Memory B cell (primary cell): ENCODE results near the gene CEP164.
"Not testable (repeated sequence)": the region's sequence is repeated elsewhere in the genome, so short reads cannot be mapped to it uniquely, and the experiment has no call there.

ENCODE experiments used
- ATAC-seq: fragments of 150-1000 bp; cut with Tn5 transposase; 2 replicates; pipeline ENCODE4 v1.10.0; 2021; ENCODE audit warnings: low read depth, mild to moderate bottlenecking, moderate library complexity
- DNase-seq, 2 donors: peaks; one replicate each; pipeline ENCODE4 v3.0.0; 2022; ENCODE audit warnings: low spot score in 2 of 2
- H3K27ac Mint-ChIP-seq: one replicate; pipeline ENCODE4 v1.8.0; 2022; ENCODE audit warnings: mild to moderate bottlenecking, moderate library complexity, mixed read lengths
- H3K27me3 Mint-ChIP-seq: one replicate; pipeline ENCODE4 v1.8.0; 2022; ENCODE audit warnings: mixed read lengths
- H3K36me3 Mint-ChIP-seq: one replicate; pipeline ENCODE4 v1.8.0; 2022; ENCODE audit warnings: mild to moderate bottlenecking, mixed read lengths
- H3K4me1 Mint-ChIP-seq: one replicate; pipeline ENCODE4 v1.8.0; 2022; ENCODE audit warnings: mixed read lengths
- H3K4me3 Mint-ChIP-seq: one replicate; pipeline ENCODE4 v1.8.0; 2022; ENCODE audit warnings: mild to moderate bottlenecking, moderate library complexity, mixed read lengths
- H3K9me3 Mint-ChIP-seq: one replicate; pipeline ENCODE4 v1.8.0; 2022; ENCODE audit warnings: mixed read lengths

The CEP164 gene

DNA sequence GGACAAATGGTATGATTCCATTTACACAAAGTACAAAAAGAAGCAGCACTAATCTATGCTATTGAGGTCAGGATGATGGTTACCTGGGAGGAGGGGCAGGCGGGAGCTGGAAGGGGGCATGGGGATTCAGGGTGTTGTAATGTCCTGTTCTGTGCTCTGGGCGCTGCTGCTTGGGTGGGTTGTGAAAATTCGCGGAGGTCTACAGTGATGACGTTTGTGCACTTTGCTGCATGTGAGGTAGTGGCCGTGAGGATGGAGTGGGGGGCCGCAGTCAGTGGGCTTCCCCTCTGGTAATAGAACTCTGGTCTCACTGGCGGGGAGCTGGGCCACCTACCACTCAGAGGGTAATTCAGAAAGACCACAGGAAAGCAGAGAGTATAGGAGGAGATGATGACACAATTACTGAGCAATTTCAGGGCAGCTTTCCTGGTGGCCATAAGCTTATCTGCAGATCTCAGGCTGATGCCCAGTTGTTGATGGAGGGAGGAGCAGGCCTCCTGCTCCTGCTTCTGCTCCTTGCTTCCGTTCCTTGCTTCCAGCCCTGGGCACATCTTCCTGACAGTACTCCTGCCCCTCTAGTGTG lies 121.5 kb downstream of the CEP164 start:
- DNase-seq (no peak), ATAC-seq (no peak)
- Mint-ChIP-seq H3K27me3 (peaks cover 5% of the 10 kb centered on the region), H3K9me3 (peaks cover 11% of the 10 kb centered on the region), H3K36me3 (peaks cover 4% of the 10 kb centered on the region), H3K4me1 (no peaks in the 10 kb centered on the region), H3K4me3 (no peak overlapping the region), H3K27ac (no peak overlapping the region)

DNA sequence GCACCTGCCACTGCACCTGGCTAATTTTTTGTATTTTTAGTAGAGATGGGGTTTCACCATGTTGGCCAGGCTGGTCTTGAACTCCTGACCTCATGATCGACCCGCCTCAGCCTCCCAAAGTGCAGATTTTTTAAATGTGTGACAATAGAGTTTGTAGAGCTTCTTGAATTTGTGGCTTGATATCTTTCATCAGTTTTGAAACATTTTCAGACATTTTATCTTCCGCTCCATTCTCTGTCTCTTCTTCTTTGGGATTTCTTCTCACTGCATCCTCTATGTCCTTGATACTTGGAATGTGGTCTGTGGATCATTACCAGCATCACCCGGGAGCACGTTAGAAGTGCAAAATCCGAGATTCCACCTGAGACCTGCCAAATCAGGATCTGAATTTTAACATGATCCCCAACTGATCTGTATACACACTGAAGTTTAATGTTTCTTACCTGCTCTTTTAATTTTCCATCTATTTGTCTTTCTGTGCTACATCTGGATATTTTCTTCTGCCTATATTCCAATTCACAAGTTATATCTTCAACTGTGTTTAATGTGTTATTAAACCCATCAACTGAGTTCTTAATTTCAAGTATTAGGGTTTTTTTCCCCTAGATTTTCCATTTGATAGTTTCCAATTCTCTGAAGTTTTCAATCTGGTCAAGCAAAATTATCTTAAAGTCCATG lies 126.4 kb downstream of the CEP164 start:
- DNase-seq (no peak), ATAC-seq (no peak)
- peaks cover 7% of the 10 kb centered on the region for H3K36me3 Mint-ChIP-seq
- H3K9me3 Mint-ChIP-seq: peaks cover 11% of the 10 kb centered on the region
- H3K4me1 Mint-ChIP-seq: no peaks in the 10 kb centered on the region
- peaks cover 7% of the 10 kb centered on the region for H3K27me3 Mint-ChIP-seq
- H3K4me3 Mint-ChIP-seq: no peak overlapping the region
- no peak overlapping the region for H3K27ac Mint-ChIP-seq

DNA sequence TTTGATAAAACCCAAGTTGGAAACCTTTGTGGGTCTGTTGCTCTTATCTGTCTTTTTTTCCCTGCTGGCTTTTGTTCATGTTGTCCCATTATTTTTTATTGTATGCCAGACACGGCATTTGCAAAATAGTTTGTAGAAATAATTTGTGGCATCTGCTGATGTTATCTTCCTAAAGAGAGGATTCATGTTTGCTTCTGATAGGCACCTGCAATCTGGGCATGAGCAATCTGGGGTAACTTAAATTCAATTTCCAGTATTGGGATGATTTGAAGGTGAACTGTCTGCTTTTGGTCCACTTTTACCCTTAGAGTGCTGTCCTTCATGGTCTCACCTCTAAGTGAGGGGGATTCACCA lies 126.9 kb downstream of the CEP164 start:
- peaks cover 8% of the 10 kb centered on the region for H3K27me3 Mint-ChIP-seq
- DNase-seq: no peak
- no peaks in the 10 kb centered on the region for H3K4me1 Mint-ChIP-seq
- H3K36me3 Mint-ChIP-seq: peaks cover 7% of the 10 kb centered on the region
- H3K27ac Mint-ChIP-seq: no peak overlapping the region
- ATAC-seq: no peak
- H3K4me3 Mint-ChIP-seq: no peak overlapping the region
- H3K9me3 Mint-ChIP-seq: peaks cover 11% of the 10 kb centered on the region

DNA sequence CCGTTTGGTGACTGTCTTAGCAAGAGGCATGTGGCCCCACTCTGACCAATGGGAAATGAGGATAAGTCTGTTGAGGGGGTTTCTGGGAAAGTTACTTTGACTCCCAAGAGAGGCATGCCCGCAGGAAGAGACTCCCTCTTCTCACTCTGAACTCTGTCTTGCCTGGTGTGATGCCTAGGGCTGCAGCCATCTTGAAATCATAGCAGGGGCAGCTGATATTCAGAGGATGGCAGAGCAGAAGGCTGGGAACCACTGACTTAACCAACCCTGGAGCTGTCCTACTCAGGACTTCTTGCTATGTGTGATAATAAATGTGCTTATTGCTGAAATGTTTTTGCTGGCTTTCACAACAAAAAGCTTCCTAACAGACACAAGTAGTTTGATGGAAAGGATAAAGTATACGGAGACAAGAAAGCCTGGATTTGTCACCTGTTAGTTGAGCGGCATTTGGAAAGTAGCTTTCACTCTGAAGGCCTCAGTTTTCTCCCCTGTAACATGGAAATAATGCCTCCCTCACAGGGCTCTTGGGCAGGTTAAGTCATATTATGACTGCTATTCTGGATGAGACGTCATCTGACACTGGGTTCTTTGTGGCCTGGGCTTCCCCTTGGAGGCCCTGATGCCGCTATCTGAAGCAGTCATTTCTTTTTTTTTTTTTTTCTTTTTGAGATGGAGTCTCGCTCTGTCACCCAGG lies 128.5 kb downstream of the CEP164 start:
- DNase-seq (no peak), ATAC-seq (peak; percentile 82)
- H3K4me1 Mint-ChIP-seq: no peaks in the 10 kb centered on the region
- H3K9me3 Mint-ChIP-seq: peaks cover 11% of the 10 kb centered on the region
- peak overlapping the region; percentile 5 for H3K27ac Mint-ChIP-seq
- no peak overlapping the region for H3K4me3 Mint-ChIP-seq
- H3K27me3 Mint-ChIP-seq: peaks cover 8% of the 10 kb centered on the region
- peaks cover 7% of the 10 kb centered on the region for H3K36me3 Mint-ChIP-seq

DNA sequence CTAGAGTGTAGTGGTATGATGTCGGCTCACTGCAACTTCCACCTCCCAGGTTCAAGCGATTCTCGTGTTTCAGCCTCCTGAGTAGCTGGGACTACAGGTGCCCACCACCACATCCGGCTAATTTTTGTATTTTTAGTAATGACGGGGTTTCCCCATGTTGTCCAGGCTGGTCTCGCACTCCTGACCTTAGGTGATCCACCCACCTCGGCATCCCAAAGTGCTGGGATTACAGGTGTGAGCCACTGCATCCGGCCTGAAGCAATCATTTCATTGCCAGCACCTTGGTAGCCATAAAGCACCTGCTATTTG lies 129.0 kb downstream of the CEP164 start:
- not testable (repeated sequence) for H3K27ac Mint-ChIP-seq, H3K27me3 Mint-ChIP-seq, H3K4me1 Mint-ChIP-seq, H3K36me3 Mint-ChIP-seq, DNase-seq, ATAC-seq, H3K4me3 Mint-ChIP-seq
- peaks cover 11% of the 10 kb centered on the region for H3K9me3 Mint-ChIP-seq

DNA sequence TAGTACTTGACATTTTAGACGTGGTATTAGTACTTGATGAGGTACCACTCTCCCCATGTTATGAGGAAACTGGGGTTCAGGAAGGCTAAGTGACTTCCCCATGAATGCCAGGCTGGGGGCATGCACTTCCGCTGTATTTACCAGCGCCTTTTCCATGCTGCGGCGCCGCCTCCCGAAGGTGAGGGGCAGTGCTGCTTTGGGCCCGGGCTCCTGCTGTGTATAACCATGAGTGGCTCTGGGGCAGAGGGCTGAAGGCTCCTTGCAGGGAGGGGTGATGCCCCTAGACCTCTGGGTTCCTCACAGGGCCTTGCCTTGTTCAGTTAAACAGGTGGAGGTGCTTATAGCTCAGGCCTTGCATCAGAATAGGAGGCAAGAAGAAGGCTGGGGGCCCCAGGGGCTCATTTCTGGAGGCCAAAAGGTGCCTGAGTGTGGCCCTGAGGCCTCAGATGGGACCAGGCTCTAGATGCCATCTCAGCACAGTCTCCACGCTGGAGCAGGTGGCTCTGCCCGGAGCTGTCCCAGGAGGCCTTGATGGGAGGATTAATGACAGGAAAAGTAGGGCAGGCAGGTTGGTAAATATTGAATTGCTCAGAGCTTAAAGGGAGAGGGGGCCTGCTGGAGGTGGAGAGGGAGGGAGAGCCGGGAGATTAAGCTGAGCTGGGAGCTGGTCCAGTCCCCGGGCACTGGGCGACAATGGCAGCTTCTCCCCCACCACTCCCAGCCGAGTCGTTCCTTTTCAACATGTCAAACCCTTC lies 129.6 kb downstream of the CEP164 start:
- peaks cover 8% of the 10 kb centered on the region for H3K27me3 Mint-ChIP-seq
- peaks cover 7% of the 10 kb centered on the region for H3K36me3 Mint-ChIP-seq
- peaks cover 11% of the 10 kb centered on the region for H3K9me3 Mint-ChIP-seq
- H3K4me3 Mint-ChIP-seq: no peak overlapping the region
- no peak for DNase-seq
- H3K27ac Mint-ChIP-seq: no peak overlapping the region
- H3K4me1 Mint-ChIP-seq: no peaks in the 10 kb centered on the region
- ATAC-seq: no peak

DNA sequence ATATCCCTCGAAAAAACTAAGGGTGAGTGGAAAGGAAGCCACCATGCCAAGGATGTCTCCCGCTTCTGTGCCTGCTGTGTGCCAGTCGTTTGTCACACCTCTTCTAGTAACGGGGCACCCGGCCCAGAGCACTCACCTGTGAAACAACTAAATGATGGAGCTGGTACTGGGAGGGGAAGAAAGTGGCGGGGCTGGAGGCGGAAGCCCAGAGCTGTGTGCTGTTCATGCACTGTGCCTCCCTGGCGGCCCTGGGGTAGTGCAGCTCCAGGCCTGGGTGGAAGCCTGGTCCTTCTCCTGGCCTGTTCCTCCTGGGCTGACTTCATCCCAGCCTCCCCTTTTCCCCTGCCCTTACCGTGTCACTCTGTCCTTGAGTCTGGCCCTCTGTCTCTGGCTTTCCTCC lies 130.2 kb downstream of the CEP164 start:
- no peak overlapping the region for H3K4me3 Mint-ChIP-seq
- peaks cover 11% of the 10 kb centered on the region for H3K9me3 Mint-ChIP-seq
- peaks cover 7% of the 10 kb centered on the region for H3K36me3 Mint-ChIP-seq
- ATAC-seq (no peak), DNase-seq (no peak)
- no peaks in the 10 kb centered on the region for H3K4me1 Mint-ChIP-seq
- H3K27ac Mint-ChIP-seq: no peak overlapping the region
- H3K27me3 Mint-ChIP-seq: peaks cover 8% of the 10 kb centered on the region

DNA sequence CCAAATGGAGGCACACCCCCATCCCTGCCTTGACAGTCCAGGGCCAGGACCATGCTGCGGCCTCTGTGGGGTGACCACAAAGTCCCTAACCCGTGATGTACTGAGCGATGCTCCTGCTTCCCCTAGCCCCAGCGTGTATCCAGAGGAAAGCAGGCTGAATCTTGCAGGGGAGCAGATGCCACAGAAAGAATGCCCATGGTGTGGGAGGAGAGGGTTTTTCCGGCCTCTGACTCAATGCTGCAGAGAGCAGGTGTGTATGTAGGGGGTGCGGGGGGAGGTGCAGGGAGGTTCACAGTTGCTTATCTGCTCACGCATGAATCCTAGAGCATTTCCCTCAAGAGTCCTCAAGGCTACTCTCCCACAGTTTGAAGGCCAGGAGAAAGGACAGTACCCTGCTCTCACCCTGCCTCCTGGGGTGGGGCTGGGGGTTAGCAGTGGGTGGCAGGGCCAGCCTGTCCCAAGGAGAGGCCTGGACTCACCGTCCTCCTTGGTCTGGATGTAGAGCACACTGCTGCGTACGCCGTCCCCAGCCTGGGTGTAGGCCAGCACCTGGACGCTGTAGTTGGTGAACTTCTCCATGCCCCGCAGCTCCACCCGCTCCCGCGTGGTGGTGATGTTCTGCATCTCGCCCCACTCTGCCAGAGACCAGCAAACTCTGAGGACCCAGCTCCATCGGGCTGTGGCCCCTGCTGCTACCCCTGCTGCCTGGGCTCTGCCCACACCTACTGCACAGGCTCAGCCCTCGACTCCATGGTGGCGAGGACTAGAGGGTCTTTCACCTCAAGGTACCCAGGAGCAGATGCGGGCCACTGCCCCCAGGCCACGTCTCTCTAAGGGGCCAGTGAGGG lies 130.8 kb downstream of the CEP164 start:
- H3K4me3 Mint-ChIP-seq: no peak overlapping the region
- H3K27me3 Mint-ChIP-seq: peaks cover 8% of the 10 kb centered on the region

DNA sequence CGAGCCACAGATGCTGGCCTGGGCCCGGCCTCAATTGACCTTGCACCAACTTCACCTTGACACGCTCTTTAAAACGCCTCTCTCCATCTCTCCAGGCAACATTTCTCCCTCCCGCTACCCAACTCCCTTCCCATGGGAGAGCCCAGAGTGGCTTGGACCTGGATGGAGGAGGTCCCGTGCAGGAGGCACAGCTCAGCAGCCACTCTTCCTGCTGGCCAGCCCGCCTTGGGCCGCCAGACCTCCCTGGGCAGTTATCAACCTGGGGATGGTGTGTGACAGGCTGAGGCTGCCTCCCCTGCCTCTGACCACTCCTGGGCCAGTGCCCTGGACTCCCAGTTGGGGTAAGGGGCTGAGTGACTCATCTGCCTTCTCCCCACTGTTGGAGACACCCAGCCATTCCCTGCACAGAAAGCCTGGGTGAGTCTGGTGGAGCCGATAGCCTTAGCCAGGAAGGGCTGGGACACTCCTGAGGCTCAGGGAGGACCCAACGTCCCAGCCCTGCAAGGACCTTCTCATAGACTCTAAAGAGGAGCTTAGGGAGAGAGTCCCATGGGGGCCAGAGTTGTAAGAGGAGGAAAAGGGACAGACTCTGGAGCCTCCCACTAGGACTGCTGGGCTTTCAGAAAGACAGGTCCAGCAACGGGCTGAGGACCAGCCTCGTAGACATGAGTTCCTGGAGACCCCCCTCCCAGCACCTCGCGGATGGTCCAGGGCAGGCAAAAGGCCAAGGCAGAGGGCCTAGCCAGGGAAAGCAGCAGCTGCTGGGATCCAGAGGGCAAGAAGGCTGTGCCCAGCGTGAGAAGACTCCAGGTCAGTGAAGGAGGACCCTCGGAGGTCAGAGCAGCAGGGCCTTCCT lies 131.7 kb downstream of the CEP164 start:
- Mint-ChIP-seq H3K27me3 (peaks cover 5% of the 10 kb centered on the region), H3K4me1 (no peaks in the 10 kb centered on the region), H3K27ac (no peak overlapping the region), H3K36me3 (peaks cover 2% of the 10 kb centered on the region), H3K9me3 (peaks cover 2% of the 10 kb centered on the region), H3K4me3 (no peak overlapping the region)
- ATAC-seq: no peak
- DNase-seq: no peak

More for the DNA sequence above, 130.8 kb downstream of the CEP164 start:
- H3K36me3 Mint-ChIP-seq: peaks cover 7% of the 10 kb centered on the region
- H3K4me1 Mint-ChIP-seq: no peaks in the 10 kb centered on the region
- H3K9me3 Mint-ChIP-seq: peaks cover 9% of the 10 kb centered on the region
- H3K27ac Mint-ChIP-seq: no peak overlapping the region
- no peak for DNase-seq
- no peak for ATAC-seq

DNA sequence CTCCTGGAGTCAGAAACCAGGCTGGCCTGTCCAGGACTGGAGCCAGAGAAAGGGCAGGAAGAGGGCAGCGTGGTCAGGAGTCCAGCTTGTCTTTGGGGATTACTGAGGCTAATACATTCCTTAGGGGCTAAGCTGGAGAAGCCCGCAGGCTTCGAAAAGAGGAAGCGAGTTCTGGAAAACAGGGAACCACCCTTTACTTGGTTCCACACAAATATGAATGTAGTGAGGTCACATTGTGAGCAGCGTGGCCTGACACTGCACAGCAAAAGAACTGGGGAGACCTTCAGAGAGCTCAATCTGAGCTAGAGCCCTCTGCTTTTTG lies 132.3 kb downstream of the CEP164 start:
- H3K9me3 Mint-ChIP-seq: no peaks in the 10 kb centered on the region
- ATAC-seq (no peak), DNase-seq (no peak)
- H3K27ac Mint-ChIP-seq: no peak overlapping the region
- H3K4me3 Mint-ChIP-seq: no peak overlapping the region
- peaks cover 7% of the 10 kb centered on the region for H3K27me3 Mint-ChIP-seq
- no peaks in the 10 kb centered on the region for H3K4me1 Mint-ChIP-seq
- no peaks in the 10 kb centered on the region for H3K36me3 Mint-ChIP-seq

DNA sequence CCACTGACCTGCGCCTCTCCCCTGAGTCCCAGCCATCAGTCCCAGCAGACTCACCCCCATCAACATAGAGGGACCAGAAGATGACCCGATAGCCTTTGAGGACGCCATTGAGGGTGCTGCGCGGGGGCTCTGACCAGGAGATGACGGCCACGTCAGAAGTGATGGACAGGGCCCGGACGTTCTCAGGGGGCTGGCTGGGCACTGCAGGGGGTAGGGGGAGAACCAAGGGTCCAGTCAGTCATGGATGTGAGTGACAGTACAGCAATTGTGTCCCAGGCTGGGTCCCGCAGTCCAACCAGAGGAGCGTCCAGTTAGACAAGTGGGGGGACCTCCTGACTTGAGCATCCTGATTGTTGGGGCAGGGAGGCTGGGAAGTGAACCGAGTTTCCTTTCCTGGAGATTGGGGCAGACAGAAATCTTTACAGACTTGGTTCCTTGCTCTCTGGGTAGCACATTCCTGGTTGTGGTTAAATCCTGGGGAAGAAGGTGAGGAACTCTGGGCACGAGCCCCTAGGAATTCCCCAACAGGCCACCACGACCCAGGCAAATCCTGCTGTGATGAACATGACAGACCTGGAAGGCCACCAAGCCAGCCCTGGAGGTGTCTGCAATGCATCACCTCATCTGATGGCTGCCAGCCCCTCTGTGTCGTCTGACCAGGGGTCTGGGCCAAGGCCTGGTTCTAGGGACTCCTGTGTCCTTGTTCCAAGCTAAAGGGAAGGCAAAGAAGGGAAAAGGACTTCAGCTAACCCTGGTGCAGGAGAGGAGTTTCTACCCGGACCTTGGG lies 133.9 kb downstream of the CEP164 start:
- Mint-ChIP-seq H3K4me3 (no peak overlapping the region), H3K4me1 (no peaks in the 10 kb centered on the region), H3K27me3 (peaks cover 9% of the 10 kb centered on the region), H3K27ac (no peak overlapping the region), H3K36me3 (no peaks in the 10 kb centered on the region), H3K9me3 (no peaks in the 10 kb centered on the region)
- no peak for ATAC-seq
- no peak for DNase-seq

DNA sequence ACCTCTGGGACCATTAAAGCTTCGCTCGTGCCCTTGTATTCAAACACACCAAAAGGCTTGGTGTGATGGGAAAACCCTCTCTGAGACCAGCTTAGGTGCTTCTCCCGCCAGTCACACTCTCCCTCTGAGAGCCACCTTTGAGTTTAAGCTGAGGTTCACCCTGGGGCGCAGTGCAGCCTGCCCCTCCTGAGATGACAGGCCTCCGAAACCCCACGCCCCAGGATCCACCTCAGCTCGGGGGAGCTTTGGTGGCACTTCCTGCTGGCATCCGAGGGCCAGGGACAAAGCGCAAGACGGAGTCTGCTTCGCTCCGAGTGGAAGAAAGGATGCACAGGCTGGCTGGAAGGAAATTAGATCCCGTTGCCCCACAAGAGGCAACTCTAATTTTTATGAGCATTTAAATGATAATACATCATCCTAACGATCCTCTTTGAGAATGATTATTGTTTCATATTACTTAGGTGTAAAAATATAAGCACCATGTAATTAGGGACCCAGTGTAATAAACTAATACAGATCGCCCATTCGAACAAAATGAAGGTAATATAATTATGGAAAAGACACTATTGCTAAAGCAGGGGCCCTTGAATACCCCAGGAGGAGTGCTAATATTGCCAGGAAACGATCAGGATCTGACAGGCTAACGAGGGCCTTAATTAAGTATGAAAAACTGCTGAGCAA lies 134.7 kb downstream of the CEP164 start:
- ATAC-seq (no peak), DNase-seq (no peak)
- no peak overlapping the region for H3K27ac Mint-ChIP-seq
- H3K4me3 Mint-ChIP-seq: no peak overlapping the region
- H3K27me3 Mint-ChIP-seq: peaks cover 9% of the 10 kb centered on the region
- no peaks in the 10 kb centered on the region for H3K36me3 Mint-ChIP-seq
- no peaks in the 10 kb centered on the region for H3K9me3 Mint-ChIP-seq
- H3K4me1 Mint-ChIP-seq: no peaks in the 10 kb centered on the region
